ENCODE results near the gene TXNDC16. TPM values are rescaled to one million over a fixed set of nuclear protein-coding genes. Genes with fewer than 3 reads are reported as not detected.
A peak's percentile ranks its signal among the peaks of the same experiment; 100 is the strongest.

The TXNDC16 gene
- total and polyA plus RNA-seq, 4 donors = 1.5 to 22.1 (median 3.4) TPM

DNA sequence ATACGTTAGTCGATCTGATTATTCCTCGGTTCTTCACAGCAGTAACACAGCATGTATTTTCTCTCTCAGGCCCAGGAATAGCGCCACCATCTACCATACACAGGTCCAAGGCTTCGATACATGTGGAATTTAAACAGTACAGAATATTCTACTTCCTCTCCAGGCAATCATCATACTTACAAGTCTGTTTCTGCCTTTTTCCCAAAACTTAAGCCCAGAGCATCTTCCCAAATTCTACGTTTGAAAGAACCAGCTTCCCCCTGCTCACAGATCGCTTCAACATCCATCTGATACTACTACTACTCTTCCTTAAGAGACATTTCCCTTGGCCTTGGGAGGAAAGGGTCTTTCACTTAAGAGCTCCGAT is 626 bp downstream of the TXNDC16 start:
- no peaks in the 10 kb centered on the region for H3K27me3 ChIP-seq (ENCODE audit: control insufficient read depth in 3 of 3, insufficient read depth in 3 of 3, low read length in 2 of 3)
- TF ChIP-seq, protein P1, sequence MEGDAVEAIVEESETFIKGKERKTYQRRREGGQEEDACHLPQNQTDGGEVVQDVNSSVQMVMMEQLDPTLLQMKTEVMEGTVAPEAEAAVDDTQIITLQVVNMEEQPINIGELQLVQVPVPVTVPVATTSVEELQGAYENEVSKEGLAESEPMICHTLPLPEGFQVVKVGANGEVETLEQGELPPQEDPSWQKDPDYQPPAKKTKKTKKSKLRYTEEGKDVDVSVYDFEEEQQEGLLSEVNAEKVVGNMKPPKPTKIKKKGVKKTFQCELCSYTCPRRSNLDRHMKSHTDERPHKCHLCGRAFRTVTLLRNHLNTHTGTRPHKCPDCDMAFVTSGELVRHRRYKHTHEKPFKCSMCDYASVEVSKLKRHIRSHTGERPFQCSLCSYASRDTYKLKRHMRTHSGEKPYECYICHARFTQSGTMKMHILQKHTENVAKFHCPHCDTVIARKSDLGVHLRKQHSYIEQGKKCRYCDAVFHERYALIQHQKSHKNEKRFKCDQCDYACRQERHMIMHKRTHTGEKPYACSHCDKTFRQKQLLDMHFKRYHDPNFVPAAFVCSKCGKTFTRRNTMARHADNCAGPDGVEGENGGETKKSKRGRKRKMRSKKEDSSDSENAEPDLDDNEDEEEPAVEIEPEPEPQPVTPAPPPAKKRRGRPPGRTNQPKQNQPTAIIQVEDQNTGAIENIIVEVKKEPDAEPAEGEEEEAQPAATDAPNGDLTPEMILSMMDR (IDR thresholded peaks at IDR 0.05; ENCODE audit: control extremely low read depth, extremely low read depth) = no peak
- no peaks in the 10 kb centered on the region for H3K36me3 ChIP-seq (ENCODE audit: control insufficient read depth in 4 of 4, insufficient read depth in 4 of 4, low read length in 4 of 4)
- peaks cover 0 to 15% (median 0%) of the 10 kb centered on the region in 5 donors for H3K4me1 ChIP-seq (ENCODE audit: control insufficient read depth in 5 of 5, insufficient read depth in 5 of 5, low read length in 5 of 5)
- peak overlapping the region; percentile 90 for H3K4me3 ChIP-seq
- ATAC-seq (ENCODE audit: insufficient read depth, low FRiP score) (no peak), DNase-seq (peak; percentile 31 to 74 (median 58))
- peak overlapping the region; percentile 75 to 92 for H3K27ac ChIP-seq (ENCODE audit: low read depth in 1 of 2, low read length in 1 of 2)
- peak overlapping the region; percentile 58 to 83 for H3K9ac ChIP-seq (ENCODE audit: insufficient read depth in 1 of 2, low read length in 2 of 2)
- no peaks in the 10 kb centered on the region for H3K9me3 ChIP-seq (ENCODE audit: control insufficient read depth in 4 of 4, insufficient read depth in 3 of 4, low read length in 3 of 4)
- 0 to 1% methylated on average over 8 of the region's 8 CpGs for WGBS, 2 donors

DNA sequence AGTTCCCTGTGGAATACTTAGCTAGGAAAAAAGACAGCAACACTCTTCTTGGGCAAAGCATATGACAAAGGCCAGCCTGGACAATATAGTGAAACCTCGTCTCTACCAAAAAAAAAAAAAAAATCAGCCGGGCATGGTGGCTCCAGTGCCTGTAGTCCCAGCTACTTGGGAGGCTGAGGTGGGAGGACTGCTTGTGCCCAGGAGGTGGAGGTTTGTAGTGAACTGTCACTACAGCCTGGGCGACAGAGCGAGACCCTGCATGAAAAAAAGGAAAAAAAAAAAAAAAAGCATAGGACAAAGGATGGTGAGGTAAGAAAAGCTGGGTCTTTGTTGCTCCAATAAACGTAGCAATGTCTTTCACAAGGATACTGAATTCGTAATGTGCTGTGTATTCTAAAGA is 1.1 kb downstream of the TXNDC16 start:
- ATAC-seq (ENCODE audit: insufficient read depth, low FRiP score) (no peak), DNase-seq (no peak)
- no peaks in the 10 kb centered on the region for H3K36me3 ChIP-seq (ENCODE audit: control insufficient read depth in 4 of 4, insufficient read depth in 4 of 4, low read length in 4 of 4)
- H3K9ac ChIP-seq (ENCODE audit: insufficient read depth in 1 of 2, low read length in 2 of 2) = no peak overlapping the region
- 52 to 62% methylated on average over 6 of the region's 6 CpGs for WGBS, 2 donors
- no peak overlapping the region for H3K4me3 ChIP-seq
- TF ChIP-seq, protein P1 (IDR thresholded peaks at IDR 0.05; ENCODE audit: control extremely low read depth, extremely low read depth) = no peak
- peaks cover 0 to 15% (median 0%) of the 10 kb centered on the region in 5 donors for H3K4me1 ChIP-seq (ENCODE audit: control insufficient read depth in 5 of 5, insufficient read depth in 5 of 5, low read length in 5 of 5)
- no peaks in the 10 kb centered on the region for H3K9me3 ChIP-seq (ENCODE audit: control insufficient read depth in 4 of 4, insufficient read depth in 3 of 4, low read length in 3 of 4)
- no peak overlapping the region for H3K27ac ChIP-seq (ENCODE audit: low read depth in 1 of 2, low read length in 1 of 2)
- no peaks in the 10 kb centered on the region for H3K27me3 ChIP-seq (ENCODE audit: control insufficient read depth in 3 of 3, insufficient read depth in 3 of 3, low read length in 2 of 3)

DNA sequence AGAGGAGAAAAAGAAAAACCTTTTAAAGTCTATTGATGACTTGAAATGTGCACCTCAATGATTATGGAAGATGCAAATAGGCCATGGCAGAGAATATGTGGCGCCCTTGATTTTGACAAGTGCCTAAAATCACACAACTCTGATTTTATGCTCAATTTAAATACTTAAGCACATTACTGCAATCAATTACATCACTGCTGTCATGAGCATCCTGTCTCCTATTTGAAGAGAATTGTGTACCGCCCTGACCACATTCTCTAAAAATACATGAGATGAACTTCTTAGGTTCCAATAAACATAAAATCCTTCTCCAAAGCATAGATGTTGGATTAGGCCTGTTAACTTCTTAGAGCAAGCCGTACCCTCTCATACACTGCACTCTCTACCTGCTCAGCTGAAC is 1.6 kb downstream of the TXNDC16 start:
- ATAC-seq (ENCODE audit: insufficient read depth, low FRiP score) = no peak
- no peaks in the 10 kb centered on the region for H3K36me3 ChIP-seq (ENCODE audit: control insufficient read depth in 4 of 4, insufficient read depth in 4 of 4, low read length in 4 of 4)
- TF ChIP-seq, protein P1 (IDR thresholded peaks at IDR 0.05; ENCODE audit: control extremely low read depth, extremely low read depth) = no peak
- H3K27ac ChIP-seq (ENCODE audit: low read depth in 1 of 2, low read length in 1 of 2) = no peak overlapping the region
- no peak for DNase-seq
- H3K4me1 ChIP-seq (ENCODE audit: control insufficient read depth in 5 of 5, insufficient read depth in 5 of 5, low read length in 5 of 5) = peaks cover 0 to 15% (median under 1%) of the 10 kb centered on the region in 5 donors
- WGBS, 2 donors = 88 to 90% methylated on average over 3 of the region's 3 CpGs
- no peaks in the 10 kb centered on the region for H3K9me3 ChIP-seq (ENCODE audit: control insufficient read depth in 4 of 4, insufficient read depth in 3 of 4, low read length in 3 of 4)
- no peak overlapping the region for H3K4me3 ChIP-seq
- H3K9ac ChIP-seq (ENCODE audit: insufficient read depth in 1 of 2, low read length in 2 of 2) = no peak overlapping the region
- no peaks in the 10 kb centered on the region for H3K27me3 ChIP-seq (ENCODE audit: control insufficient read depth in 3 of 3, insufficient read depth in 3 of 3, low read length in 2 of 3)

DNA sequence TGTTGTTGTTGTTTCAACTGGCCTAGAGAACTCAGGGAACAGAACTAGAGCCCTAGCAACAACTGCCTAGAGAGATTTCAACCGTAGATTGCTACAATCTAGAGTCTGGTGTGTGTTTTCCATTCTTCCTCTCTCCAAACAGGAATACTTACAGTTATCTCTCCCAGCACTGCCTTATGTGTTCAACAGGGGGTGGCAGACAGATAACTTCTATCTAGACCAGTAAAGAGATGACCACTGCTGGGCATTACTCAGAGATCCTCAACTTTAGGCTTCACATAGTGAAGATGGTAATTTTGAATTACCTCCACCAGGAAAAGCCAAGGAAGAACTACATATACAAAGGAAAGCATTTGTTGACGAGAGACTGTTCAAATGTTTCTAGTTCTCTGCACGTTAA is 4.8 kb downstream of the TXNDC16 start:
- Histone ChIP-seq H3K27me3 (ENCODE audit: control insufficient read depth in 3 of 3, insufficient read depth in 3 of 3, low read length in 2 of 3) (no peaks in the 10 kb centered on the region), H3K27ac (ENCODE audit: low read depth in 1 of 2, low read length in 1 of 2) (no peak overlapping the region), H3K36me3 (ENCODE audit: control insufficient read depth in 4 of 4, insufficient read depth in 4 of 4, low read length in 4 of 4) (no peaks in the 10 kb centered on the region), H3K4me1 (ENCODE audit: control insufficient read depth in 5 of 5, insufficient read depth in 5 of 5, low read length in 5 of 5) (peaks cover 0 to 9% (median 2%) of the 10 kb centered on the region in 5 donors), H3K4me3 (no peak overlapping the region), H3K9me3 (ENCODE audit: control insufficient read depth in 4 of 4, insufficient read depth in 3 of 4, low read length in 3 of 4) (no peaks in the 10 kb centered on the region), H3K9ac (ENCODE audit: insufficient read depth in 1 of 2, low read length in 2 of 2) (no peak overlapping the region)
- WGBS, 2 donors = 79 to 80% methylated on average over 3 of the region's 3 CpGs
- TF ChIP-seq, protein P1 (IDR thresholded peaks at IDR 0.05; ENCODE audit: control extremely low read depth, extremely low read depth) = no peak
- ATAC-seq (ENCODE audit: insufficient read depth, low FRiP score) = no peak
- no peak for DNase-seq

All from lung (tissue), 12 donors.